ENCODE measurements around the gene CCDC107.

CCDC107 gene

GRCh38 chr9:35702696-35703095, 44.6 kb downstream of the CCDC107 start:
- TF ChIP-seq CTCF (IDR thresholded peaks at IDR 0.05; ENCODE audit: extremely low read depth, missing control alignments), result no peak
- no peak for DNase-seq (ENCODE audit: low spot score)

GRCh38 chr9:35703906-35704672, 46.0 kb downstream of the CCDC107 start:
- no peak for TF ChIP-seq CTCF (IDR thresholded peaks at IDR 0.05; ENCODE audit: extremely low read depth, missing control alignments)
- no peak for DNase-seq (ENCODE audit: low spot score)

GRCh38 chr9:35705372-35705771, 47.3 kb downstream of the CCDC107 start:
- DNase-seq (ENCODE audit: low spot score), result no peak
- TF ChIP-seq CTCF (IDR thresholded peaks at IDR 0.05; ENCODE audit: extremely low read depth, missing control alignments), result no peak

GRCh38 chr9:35705836-35706430, 47.8 kb downstream of the CCDC107 start:
- DNase-seq (ENCODE audit: low spot score), result no peak
- TF ChIP-seq CTCF (IDR thresholded peaks at IDR 0.05; ENCODE audit: extremely low read depth, missing control alignments), result no peak

GRCh38 chr9:35706951-35707350, 48.9 kb downstream of the CCDC107 start:
- no peak for DNase-seq (ENCODE audit: low spot score)
- no peak for TF ChIP-seq CTCF (IDR thresholded peaks at IDR 0.05; ENCODE audit: extremely low read depth, missing control alignments)

- TF ChIP-seq CTCF (IDR thresholded peaks at IDR 0.05; ENCODE audit: extremely low read depth, missing control alignments), result no peak
- no peak for DNase-seq (ENCODE audit: low spot score)
Measured at GRCh38 chr9:35708146-35708545, 50.1 kb downstream of the CCDC107 start.

- no peak for TF ChIP-seq CTCF (IDR thresholded peaks at IDR 0.05; ENCODE audit: extremely low read depth, missing control alignments)
- no peak for DNase-seq (ENCODE audit: low spot score)
Measured at GRCh38 chr9:35710818-35711500, 52.9 kb downstream of the CCDC107 start.
